ENCODE data around the gene PSMF1. TPM values are rescaled to one million over a fixed set of nuclear protein-coding genes. Genes with fewer than 3 reads are reported as not detected.

The PSMF1 gene
- total and polyA plus RNA-seq, 2 of the 13 experiments (the other 11 are each of a cell fraction or from before 2014, with no cell fraction given), result 82.5 to 86.0 TPM

GRCh38 chr20:1122388-1123315 lies 4.2 kb downstream of the PSMF1 start (continued):
- TF ChIP-seq POLR2AphosphoS2 (IDR thresholded peaks at IDR 0.05; ENCODE audit: low read depth, low read length) (no peak), BATF2 (CRISPR knock-in tag; IDR thresholded peaks at IDR 0.05) (no peak), PHF8 (CRISPR knock-in tag; IDR thresholded peaks at IDR 0.05) (peak; percentile 33; the same call in 1 of the 2 replicates), FOXJ3 (CRISPR knock-in tag; IDR thresholded peaks at IDR 0.05; ENCODE audit: borderline replicate concordance) (peak; percentile 94; the same call in 1 of the 2 replicates), LCORL (IDR thresholded peaks at IDR 0.05) (0 out of 2 replicates have a peak, but pooled peaks have one; percentile 20), LCORL (CRISPR knock-in tag; IDR thresholded peaks at IDR 0.05) (peak; percentile 89), TBL1XR1 (IDR thresholded peaks at IDR 0.05; ENCODE audit: borderline replicate concordance, low read length, partially characterized antibody) (peak; percentile 65), PITX1 (CRISPR knock-in tag; IDR thresholded peaks at IDR 0.05) (peak; percentile 94), ZNF337 (CRISPR knock-in tag; IDR thresholded peaks at IDR 0.05; ENCODE audit: borderline replicate concordance, low read depth) (no peak), PLRG1 (conservative IDR thresholded peaks at IDR 0.05) (no peak), ZNF7 (CRISPR knock-in tag; IDR thresholded peaks at IDR 0.05) (peak; percentile 36; the same call in 1 of the 2 replicates), ZEB1 (IDR thresholded peaks at IDR 0.05; ENCODE audit: insufficient replicate concordance, low read depth) (peak; percentile 74), USF2 (IDR thresholded peaks at IDR 0.05; ENCODE audit: low read depth, low read length) (peak; percentile 92), USF2 (CRISPR knock-in tag; IDR thresholded peaks at IDR 0.05; ENCODE audit: borderline replicate concordance) (peak; percentile 94), ZNF772 (CRISPR knock-in tag; IDR thresholded peaks at IDR 0.05) (peak; percentile 92), ARNTL (CRISPR knock-in tag; IDR thresholded peaks at IDR 0.05) (peak; percentile 47; the same call in 1 of the 2 replicates), ZNF790 (CRISPR knock-in tag; IDR thresholded peaks at IDR 0.05; ENCODE audit: borderline replicate concordance) (peak; percentile 52), ADNP (CRISPR knock-in tag; IDR thresholded peaks at IDR 0.05) (peak; percentile 96), MLXIP (CRISPR knock-in tag; IDR thresholded peaks at IDR 0.05; ENCODE audit: borderline replicate concordance) (no peak)
- TF ChIP-seq, protein P1, sequence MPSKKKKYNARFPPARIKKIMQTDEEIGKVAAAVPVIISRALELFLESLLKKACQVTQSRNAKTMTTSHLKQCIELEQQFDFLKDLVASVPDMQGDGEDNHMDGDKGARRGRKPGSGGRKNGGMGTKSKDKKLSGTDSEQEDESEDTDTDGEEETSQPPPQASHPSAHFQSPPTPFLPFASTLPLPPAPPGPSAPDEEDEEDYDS (CRISPR knock-in tag; IDR thresholded peaks at IDR 0.05), result peak; percentile 58
- TF ChIP-seq, protein P2, sequence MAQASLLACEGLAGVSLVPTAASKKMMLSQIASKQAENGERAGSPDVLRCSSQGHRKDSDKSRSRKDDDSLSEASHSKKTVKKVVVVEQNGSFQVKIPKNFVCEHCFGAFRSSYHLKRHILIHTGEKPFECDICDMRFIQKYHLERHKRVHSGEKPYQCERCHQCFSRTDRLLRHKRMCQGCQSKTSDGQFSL (CRISPR knock-in tag; IDR thresholded peaks at IDR 0.05), result no peak
